K562 (cell line): ENCODE data around the gene HOXB1. TPM values are rescaled to one million over a fixed set of nuclear protein-coding genes. Genes with fewer than 3 reads are reported as not detected.
A peak's percentile ranks its signal among the peaks of the same experiment; 100 is the strongest.

Experiments used
- AFF4 ChIP-seq: sonication (generic); formaldehyde crosslinking; IDR thresholded peaks from 2 replicates; pipeline ENCODE4 v1.8.0; 2023; ENCODE audit warnings: mild to moderate bottlenecking, missing genetic modification reagents
- ATF4 ChIP-seq: fragments of 450-650 bp; formaldehyde crosslinking; IDR thresholded peaks from 2 replicates; pipeline ENCODE4 v1.4.0; 2022; ENCODE audit warnings: mild to moderate bottlenecking, moderate library complexity
- CTCFL ChIP-seq: IDR thresholded peaks from 2 replicates; pipeline ENCODE4 v1.6.1; 2011; ENCODE audit warnings: borderline replicate concordance, low read depth, mild to moderate bottlenecking, moderate library complexity, low read length; ENCODE audit not compliant: insufficient read depth, poor library complexity, severe bottlenecking
- DEAF1 ChIP-seq: fragments of 450-650 bp; formaldehyde crosslinking; IDR thresholded peaks from 2 replicates; pipeline ENCODE4 v1.4.0; 2020; ENCODE audit warnings: mild to moderate bottlenecking, moderate library complexity
- DPF2 ChIP-seq: fragments of 450-650 bp; IDR thresholded peaks from 2 replicates; pipeline ENCODE4 v1.6.1; 2016
- GATAD2B ChIP-seq: fragments of 450-650 bp; IDR thresholded peaks from 2 replicates; pipeline ENCODE4 v1.6.1; 2017; ENCODE audit warnings: mild to moderate bottlenecking, borderline replicate concordance
- HMG20A ChIP-seq: fragments of 450-650 bp; formaldehyde crosslinking; conservative IDR thresholded peaks from 2 replicates; pipeline ENCODE4 v1.4.0; 2020; ENCODE audit warnings: mild to moderate bottlenecking, mixed read lengths
- HOMEZ ChIP-seq: fragments of 250-450 bp; sonication (Bioruptor Pico); IDR thresholded peaks from 2 replicates; pipeline ENCODE4 v1.4.0; 2020; ENCODE audit warnings: mild to moderate bottlenecking, moderate library complexity
- IRF1 ChIP-seq: sonication (generic); formaldehyde crosslinking; IDR thresholded peaks from 2 replicates; pipeline ENCODE4 v1.8.0; 2022; ENCODE audit warnings: missing genetic modification reagents, mild to moderate bottlenecking, borderline replicate concordance
- KDM1A ChIP-seq, 2 experiments: fragments of 450-650 bp; IDR thresholded peaks; 2 replicates each; pipeline ENCODE4 v1.6.1; 2016; ENCODE audit warnings: mild to moderate bottlenecking in 2 of 2
- ZNF395 ChIP-seq: fragments of 200-800 bp; sonication (Bioruptor generic); IDR thresholded peaks from 2 replicates; pipeline ENCODE4 v1.6.1; 2017; ENCODE audit warnings: missing genetic modification characterization, missing compliant biosample characterization
- polyA plus RNA-seq, 8 experiments: library from polyadenylated mRNA; depleted of rRNA in 4 of 8; stranded (reverse) in 5 of 8; unstranded in 3 of 8; fragments of >200 nt; fragmentation: Nextera tagmentation in 2 of 8; fragmentation: Illumina TruSeq in 1 of 8; extraction: Ambion mirVana in 2 of 8; extraction: Trizol in 1 of 8; gene quantifications; 2 replicates each; pipeline versions ENCODE4 v1.2.1 to v1.2.3, GENCODE V29; 2011 to 2014; ENCODE audit warnings: inconsistent platforms in 1 of 8, missing spikeins in 1 of 8
- total RNA-seq, 7 experiments: library from RNA; depleted of rRNA in 6 of 7; stranded (reverse); fragments of >200 nt in 6 of 7; fragmentation: Illumina TruSeq in 2 of 7; extraction: Trizol in 2 of 7; gene quantifications; 2 replicates each; pipeline versions ENCODE4 v1.2.1 to v1.2.3, GENCODE V29; 2011 to 2021; ENCODE audit warnings: low replicate concordance in 1 of 7

The HOXB1 gene
- total and polyA plus RNA-seq, 9 of the 15 experiments (the other 6 are each of a cell fraction or from before 2014, with no cell fraction given) = 0.04 TPM; not detected in 8

- TF ChIP-seq AFF4 (no peak), DEAF1 (CRISPR knock-in tag) (no peak), KDM1A (IDR thresholded peaks at IDR 0.05) (peak in 1 of 2 experiments; percentile 7; a peak in 1 of 4 replicates), HOMEZ (CRISPR knock-in tag) (no peak), HMG20A (CRISPR knock-in tag) (no peak), DPF2 (peak; percentile 72), ATF4 (CRISPR knock-in tag) (no peak), ZNF395 (CRISPR knock-in tag) (no peak), GATAD2B (no peak), CTCFL (peak; percentile 82), IRF1 (no peak)
Observed at GRCh38 chr17:48522031-48522653, 8.7 kb downstream of the HOXB1 start (continued).
